GM12892 (cell line): ENCODE data around the gene PTPRK.

Experiments used
- POLR2A ChIP-seq: IDR thresholded peaks from 2 replicates; pipeline ENCODE4 v1.6.1; 2011; ENCODE audit warnings: low read depth, low read length, control low read depth
- TAF1 ChIP-seq: IDR thresholded peaks from 2 replicates; pipeline ENCODE4 v1.6.1; 2011; ENCODE audit warnings: low read depth, mild to moderate bottlenecking, control low read depth, low read length, borderline replicate concordance

GRCh38 chr6:128111096-128111495, 409.3 kb downstream of the PTPRK start:
- no peak for TF ChIP-seq POLR2A
- TF ChIP-seq TAF1: no peak
